ENCODE results near the gene PTPRN2. TPM values are rescaled to one million over a fixed set of nuclear protein-coding genes. Genes with fewer than 3 reads are reported as not detected.
"Not testable (repeated sequence)": the region's sequence is repeated elsewhere in the genome, so short reads cannot be mapped to it uniquely, and the experiment has no call there.

PTPRN2 gene
- total RNA-seq, 1 experiment from 2014 or later, result 0.11 TPM

DNA sequence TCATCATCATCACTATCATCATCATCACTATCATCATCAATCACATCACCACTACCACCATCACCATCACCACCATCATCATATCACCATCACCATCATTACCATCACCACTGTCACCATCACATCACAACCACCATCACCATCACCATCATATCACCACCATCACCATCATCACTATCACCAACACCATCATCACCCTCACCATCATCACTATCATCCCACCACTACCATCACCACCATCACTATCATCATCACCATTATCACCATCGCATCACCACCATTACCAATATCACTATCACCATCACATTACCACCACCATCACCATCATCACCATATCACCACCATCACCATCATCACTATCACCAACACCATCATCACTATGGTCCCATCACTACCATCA, 539.1 kb downstream of the PTPRN2 start:
- intact Hi-C loops (cut with micrococcal nuclease; ENCODE audit: unreplicated experiment), result no loop called here
- BruUV-seq (replicated peaks), result no TSS peak
- TF ChIP-seq, protein P1, sequence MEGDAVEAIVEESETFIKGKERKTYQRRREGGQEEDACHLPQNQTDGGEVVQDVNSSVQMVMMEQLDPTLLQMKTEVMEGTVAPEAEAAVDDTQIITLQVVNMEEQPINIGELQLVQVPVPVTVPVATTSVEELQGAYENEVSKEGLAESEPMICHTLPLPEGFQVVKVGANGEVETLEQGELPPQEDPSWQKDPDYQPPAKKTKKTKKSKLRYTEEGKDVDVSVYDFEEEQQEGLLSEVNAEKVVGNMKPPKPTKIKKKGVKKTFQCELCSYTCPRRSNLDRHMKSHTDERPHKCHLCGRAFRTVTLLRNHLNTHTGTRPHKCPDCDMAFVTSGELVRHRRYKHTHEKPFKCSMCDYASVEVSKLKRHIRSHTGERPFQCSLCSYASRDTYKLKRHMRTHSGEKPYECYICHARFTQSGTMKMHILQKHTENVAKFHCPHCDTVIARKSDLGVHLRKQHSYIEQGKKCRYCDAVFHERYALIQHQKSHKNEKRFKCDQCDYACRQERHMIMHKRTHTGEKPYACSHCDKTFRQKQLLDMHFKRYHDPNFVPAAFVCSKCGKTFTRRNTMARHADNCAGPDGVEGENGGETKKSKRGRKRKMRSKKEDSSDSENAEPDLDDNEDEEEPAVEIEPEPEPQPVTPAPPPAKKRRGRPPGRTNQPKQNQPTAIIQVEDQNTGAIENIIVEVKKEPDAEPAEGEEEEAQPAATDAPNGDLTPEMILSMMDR (conservative IDR thresholded peaks at IDR 0.05; ENCODE audit: low read depth, low read length), result no peak
- no peak for TF ChIP-seq EZH2 (IDR thresholded peaks at IDR 0.05; ENCODE audit: borderline replicate concordance, low read depth, low read length, poor library complexity, severe bottlenecking)

DNA sequence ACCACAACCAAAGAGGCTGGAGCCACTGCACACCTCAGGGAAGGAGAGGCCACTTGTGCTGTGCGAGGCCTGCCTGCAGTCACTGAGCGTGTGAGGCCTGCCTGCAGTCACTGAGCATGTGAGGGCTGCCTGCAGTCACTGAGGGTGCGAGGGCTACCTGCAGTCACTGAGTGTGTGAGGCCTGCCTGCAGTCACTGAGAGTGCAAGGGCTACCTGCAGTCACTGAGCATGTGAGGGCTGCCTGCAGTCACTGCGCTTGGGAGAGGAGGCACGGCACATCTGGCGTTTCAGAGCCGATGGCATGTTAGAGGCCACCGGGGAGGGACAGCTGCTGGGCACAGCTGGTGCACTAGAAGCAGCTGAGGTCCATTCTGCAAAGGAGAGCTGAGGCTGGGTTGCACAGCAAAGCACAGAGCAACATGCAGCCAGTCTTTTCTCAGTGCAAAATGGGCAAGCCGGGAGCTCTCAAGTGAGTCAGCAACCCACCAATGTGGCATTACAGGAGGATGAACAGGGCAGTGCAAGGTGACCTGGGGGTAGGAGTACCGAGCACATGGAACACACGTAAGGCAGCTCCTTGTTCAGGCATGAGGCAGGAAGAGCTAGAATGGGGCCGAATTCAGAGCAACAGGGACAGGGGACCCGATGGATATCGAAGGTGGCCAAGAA, 540.1 kb downstream of the PTPRN2 start:
- Histone ChIP-seq H3K27ac (ENCODE audit: low read depth, low read length, poor library complexity, severe bottlenecking) (no peak overlapping the region), H3K36me3 (ENCODE audit: insufficient read depth, low read length, poor library complexity, severe bottlenecking) (no peaks in the 10 kb centered on the region), H3K9me3 (ENCODE audit: low read depth, low read length, poor library complexity, severe bottlenecking) (peaks cover 3% of the 10 kb centered on the region), H3K4me1 (ENCODE audit: insufficient read depth, low read length, poor library complexity, severe bottlenecking) (no peaks in the 10 kb centered on the region), H3K27me3 (replicated peaks; ENCODE audit: insufficient read depth, low read depth, low read length, poor library complexity) (peaks cover 9% of the 10 kb centered on the region), H3K4me3 (ENCODE audit: low read depth, low read length, poor library complexity, severe bottlenecking) (no peak overlapping the region)
- intact Hi-C loops (cut with micrococcal nuclease; ENCODE audit: unreplicated experiment), result no loop called here
- no TSS peak for BruUV-seq (replicated peaks)
- CTCF ChIA-PET, result no interaction called here
- TF ChIP-seq, protein P1 (conservative IDR thresholded peaks at IDR 0.05; ENCODE audit: low read depth, low read length), result no peak
- TF ChIP-seq EZH2 (IDR thresholded peaks at IDR 0.05; ENCODE audit: borderline replicate concordance, low read depth, low read length, poor library complexity, severe bottlenecking), result no peak
- POLR2A ChIA-PET (ENCODE audit: low non-redundant PET), result no interaction called here
- DNase-seq (ENCODE audit: low spot score), result no peak

More for the DNA sequence above, 539.1 kb downstream of the PTPRN2 start:
- ChIA-PET CTCF (no interaction called here), POLR2A (ENCODE audit: low non-redundant PET) (no interaction called here)
- Histone ChIP-seq H3K9me3 (ENCODE audit: low read depth, low read length, poor library complexity, severe bottlenecking) (peaks cover 10% of the 10 kb centered on the region), H3K27me3 (replicated peaks; ENCODE audit: insufficient read depth, low read depth, low read length, poor library complexity) (peaks cover 9% of the 10 kb centered on the region), H3K27ac (ENCODE audit: low read depth, low read length, poor library complexity, severe bottlenecking) (no peak overlapping the region), H3K36me3 (ENCODE audit: insufficient read depth, low read length, poor library complexity, severe bottlenecking) (no peaks in the 10 kb centered on the region), H3K4me3 (ENCODE audit: low read depth, low read length, poor library complexity, severe bottlenecking) (no peak overlapping the region), H3K4me1 (ENCODE audit: insufficient read depth, low read length, poor library complexity, severe bottlenecking) (no peaks in the 10 kb centered on the region)
- no peak for DNase-seq (ENCODE audit: low spot score)

DNA sequence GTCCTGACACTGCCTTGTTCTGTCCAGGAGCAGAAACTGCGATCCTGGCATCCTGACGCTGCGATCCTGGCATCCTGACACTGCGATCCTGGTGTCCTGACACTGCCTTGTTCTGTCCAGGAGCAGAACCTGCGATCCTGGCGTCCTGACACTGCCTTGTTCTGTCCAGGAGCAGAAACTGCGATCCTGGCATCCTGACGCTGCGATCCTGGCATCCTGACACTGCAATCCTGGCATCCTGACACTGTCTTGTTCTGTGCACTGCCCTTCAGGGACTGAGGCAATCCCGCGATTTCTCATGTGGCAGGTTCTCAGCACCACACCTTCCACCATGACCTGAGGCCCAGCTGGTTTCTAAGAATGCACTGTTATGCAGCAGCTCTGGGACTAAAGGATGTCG, 541.4 kb downstream of the PTPRN2 start:
- CTCF ChIA-PET; intact Hi-C loops (cut with micrococcal nuclease; ENCODE audit: unreplicated experiment): not testable (repeated sequence)

DNA sequence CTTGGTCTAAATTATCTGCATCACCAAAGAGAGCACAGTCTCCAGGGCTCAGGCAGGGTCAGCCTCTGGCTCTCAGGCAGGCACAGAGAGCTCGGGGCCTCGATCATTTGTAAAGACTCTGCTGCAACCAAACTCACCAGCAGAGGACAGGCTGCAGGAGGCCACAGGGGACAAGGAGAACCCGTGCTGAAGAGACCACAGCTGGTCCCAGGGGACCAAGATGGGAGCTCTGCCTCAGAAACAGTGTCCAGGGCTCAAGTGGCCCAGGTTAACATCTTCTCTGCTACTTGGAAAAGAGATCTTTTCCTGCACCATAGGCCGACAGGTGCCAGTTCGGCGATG, 543.2 kb downstream of the PTPRN2 start:
- no peak overlapping the region for H3K4me3 ChIP-seq (ENCODE audit: low read depth, low read length, poor library complexity, severe bottlenecking)
- CTCF ChIA-PET, result no interaction called here
- POLR2A ChIA-PET (ENCODE audit: low non-redundant PET), result no interaction called here
- no peak for DNase-seq (ENCODE audit: low spot score)
- no TSS peak for BruUV-seq (replicated peaks)
- H3K27ac ChIP-seq (ENCODE audit: low read depth, low read length, poor library complexity, severe bottlenecking), result no peak overlapping the region
- no peaks in the 10 kb centered on the region for H3K36me3 ChIP-seq (ENCODE audit: insufficient read depth, low read length, poor library complexity, severe bottlenecking)
- H3K27me3 ChIP-seq (replicated peaks; ENCODE audit: insufficient read depth, low read depth, low read length, poor library complexity), result peaks cover 6% of the 10 kb centered on the region
- H3K9me3 ChIP-seq (ENCODE audit: low read depth, low read length, poor library complexity, severe bottlenecking), result no peaks in the 10 kb centered on the region
- H3K4me1 ChIP-seq (ENCODE audit: insufficient read depth, low read length, poor library complexity, severe bottlenecking), result no peaks in the 10 kb centered on the region
- intact Hi-C loops (cut with micrococcal nuclease; ENCODE audit: unreplicated experiment), result no loop called here
- TF ChIP-seq EZH2 (IDR thresholded peaks at IDR 0.05; ENCODE audit: borderline replicate concordance, low read depth, low read length, poor library complexity, severe bottlenecking), result no peak
- TF ChIP-seq, protein P1 (conservative IDR thresholded peaks at IDR 0.05; ENCODE audit: low read depth, low read length), result no peak

More for the DNA sequence above, 541.4 kb downstream of the PTPRN2 start:
- BruUV-seq (replicated peaks); H3K9me3 ChIP-seq (ENCODE audit: low read depth, low read length, poor library complexity, severe bottlenecking); DNase-seq (ENCODE audit: low spot score); POLR2A ChIA-PET (ENCODE audit: low non-redundant PET); H3K36me3 ChIP-seq (ENCODE audit: insufficient read depth, low read length, poor library complexity, severe bottlenecking); H3K4me1 ChIP-seq (ENCODE audit: insufficient read depth, low read length, poor library complexity, severe bottlenecking); H3K27ac ChIP-seq (ENCODE audit: low read depth, low read length, poor library complexity, severe bottlenecking); H3K4me3 ChIP-seq (ENCODE audit: low read depth, low read length, poor library complexity, severe bottlenecking); H3K27me3 ChIP-seq (replicated peaks; ENCODE audit: insufficient read depth, low read depth, low read length, poor library complexity): not testable (repeated sequence)

Measured in A673 (cell line).